ENCODE data around the gene MRPS10.

- TF ChIP-seq MAX (IDR thresholded peaks at IDR 0.05; ENCODE audit: low read depth, low read length) (no peak), CTCF (IDR thresholded peaks at IDR 0.05; ENCODE audit: low read depth, low read length) (no peak), POLR2A (IDR thresholded peaks at IDR 0.05; ENCODE audit: extremely low read depth, insufficient read length) (no peak), MYC (IDR thresholded peaks at IDR 0.05; ENCODE audit: low read depth, low read length) (no peak)
Observed at GRCh38 chr6:42176981-42177380, 40.7 kb downstream of the MRPS10 start.
